Breast epithelium (tissue), 4 donors: ENCODE results near the gene F11. TPM values are rescaled to one million over a fixed set of nuclear protein-coding genes. Genes with fewer than 3 reads are reported as not detected.
"Not testable (repeated sequence)": the region's sequence is repeated elsewhere in the genome, so short reads cannot be mapped to it uniquely, and the experiment has no call there.

Experiments used
- DNase-seq, 2 donors: peaks; one replicate each; pipeline ENCODE4 v3.0.0-alpha.2; 2019; ENCODE audit warnings: low spot score in 2 of 2
- H3K27ac ChIP-seq, 2 donors: fragments of 200-600 bp; sonication (generic) in 1 of 2; one replicate each; pipeline ENCODE4 v1.5.1; 2016 to 2019; ENCODE audit warnings: mild to moderate bottlenecking in 1 of 2
- H3K27me3 ChIP-seq, 2 donors: fragments of 200-600 bp; sonication (generic) in 1 of 2; one replicate each; pipeline versions ENCODE4 v1.5.1 to v1.6.0; 2017 to 2019; ENCODE audit warnings: control low read depth in 1 of 2, mild to moderate bottlenecking in 1 of 2
- H3K36me3 ChIP-seq: fragments of 200-600 bp; one replicate; pipeline ENCODE4 v1.5.1; 2019
- H3K4me1 ChIP-seq, 2 donors: fragments of 200-600 bp; sonication (generic); one replicate each; pipeline ENCODE4 v1.5.1; 2016 to 2019; ENCODE audit warnings: control low read depth in 1 of 2
- H3K4me3 ChIP-seq, 3 donors: fragments of 200-600 bp; sonication (generic); 1 replicate in 2 of 3; 2 replicates in 1 of 3; pipeline ENCODE4 v1.5.1; 2016 to 2019; ENCODE audit warnings: mild to moderate bottlenecking in 3 of 3, moderate library complexity in 2 of 3
- H3K9me3 ChIP-seq, 2 donors: fragments of 200-600 bp; sonication (generic) in 1 of 2; one replicate each; pipeline ENCODE4 v1.5.1; 2016 to 2019; ENCODE audit warnings: control low read depth in 1 of 2
- CTCF ChIP-seq, 3 donors: fragments of 450-650 bp; IDR thresholded peaks; one replicate each; pipeline ENCODE4 v1.5.1; 2016 to 2017; ENCODE audit warnings: antibody characterized with exemption in 3 of 3, mild to moderate bottlenecking in 3 of 3, moderate library complexity in 3 of 3
- POLR2A ChIP-seq: fragments of 450-650 bp; IDR thresholded peaks from one replicate; pipeline ENCODE4 v1.6.1; 2016; ENCODE audit warnings: antibody characterized with exemption, mild to moderate bottlenecking, moderate library complexity
- POLR2AphosphoS5 ChIP-seq, 3 donors: sonication (generic); formaldehyde crosslinking; IDR thresholded peaks; one replicate each; pipeline ENCODE4 v1.6.1; 2017; ENCODE audit warnings: antibody characterized with exemption in 3 of 3
- intact Hi-C: fragments of 100-400 bp; cut with DNase I; formaldehyde crosslinking; loops from one replicate; pipeline ENCODE4 v1.15.1; 2023; ENCODE audit warnings: low total_unique reads
- total RNA-seq, 3 donors: library from RNA; depleted of rRNA; stranded (reverse); fragments of >200 nt; gene quantifications; one replicate each; pipeline ENCODE4 v1.1.0, GENCODE V29; 2016

The F11 gene
- total RNA-seq, 3 donors from 2014 or later = not detected

DNA sequence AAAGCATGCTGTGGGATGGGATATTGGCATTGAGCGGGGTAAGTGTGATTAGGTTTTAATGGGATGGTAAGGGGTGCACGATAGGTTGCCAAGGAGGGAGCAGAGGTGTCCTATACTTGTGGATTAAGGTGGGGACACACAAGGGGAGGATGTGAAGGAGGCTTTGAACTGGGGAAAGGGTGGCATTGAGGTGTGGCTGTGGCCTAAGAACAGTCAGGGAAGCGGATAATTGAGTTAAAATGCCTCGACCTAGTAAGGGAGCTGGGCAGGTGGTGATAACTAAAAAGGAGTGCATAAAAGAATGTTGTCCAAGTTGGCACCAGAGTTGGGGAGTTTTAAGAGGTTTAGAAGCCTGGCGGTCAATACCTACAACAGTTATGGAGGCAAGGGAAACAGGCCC, 21.2 kb upstream of the F11 start:
- no peaks in the 10 kb centered on the region for H3K36me3 ChIP-seq
- intact Hi-C loops = no loop called here
- H3K4me1 ChIP-seq = no peaks in the 10 kb centered on the region
- TF ChIP-seq POLR2AphosphoS5 (IDR thresholded peaks at IDR 0.05) = no peak
- TF ChIP-seq CTCF (IDR thresholded peaks at IDR 0.05) = no peak
- TF ChIP-seq POLR2A = no peak
- H3K27ac ChIP-seq = no peak overlapping the region
- H3K27me3 ChIP-seq = no peaks in the 10 kb centered on the region
- H3K9me3 ChIP-seq = no peaks in the 10 kb centered on the region
- H3K4me3 ChIP-seq = no peak overlapping the region
- DNase-seq = no peak

DNA sequence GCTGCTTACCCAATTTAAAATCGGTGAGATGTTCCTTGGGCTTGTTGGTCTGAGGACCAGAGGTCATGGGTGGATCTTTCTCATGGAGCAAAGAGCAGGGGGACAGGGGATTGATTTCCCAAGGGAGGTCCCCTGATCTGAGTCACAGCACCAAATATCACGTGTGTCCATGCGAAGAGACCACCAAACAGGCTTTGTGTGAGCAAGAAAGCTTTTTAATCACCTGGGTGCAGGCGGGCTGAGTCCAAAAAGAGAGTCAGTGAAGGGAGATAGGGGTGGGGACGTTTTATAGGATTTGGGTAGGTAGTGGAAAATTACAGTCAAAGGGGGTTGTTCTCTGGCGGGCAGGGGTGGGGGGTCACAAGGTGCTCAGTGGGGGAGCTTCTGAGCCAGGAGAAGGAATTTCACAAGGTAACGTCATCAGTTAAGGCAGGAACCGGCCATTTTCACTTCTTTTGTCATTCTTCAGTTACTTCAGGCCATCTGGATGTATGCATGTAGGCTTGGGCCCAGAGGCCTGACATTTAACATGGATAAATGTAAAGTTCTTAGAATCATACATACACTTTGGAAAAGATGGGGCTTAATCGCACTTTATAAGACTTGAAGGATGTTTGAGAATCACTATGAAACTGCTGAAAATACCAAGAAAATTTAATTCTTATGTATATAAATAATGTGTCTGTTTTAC, 18.8 kb upstream of the F11 start:
- intact Hi-C loops, H3K4me3 ChIP-seq, DNase-seq, H3K4me1 ChIP-seq, H3K27ac ChIP-seq, H3K9me3 ChIP-seq, H3K36me3 ChIP-seq, H3K27me3 ChIP-seq: not testable (repeated sequence)

GRCh38 chr4:186248643-186249042, 17.3 kb upstream of the F11 start:
- Histone ChIP-seq H3K9me3 (no peaks in the 10 kb centered on the region), H3K27me3 (no peaks in the 10 kb centered on the region), H3K27ac (no peak overlapping the region), H3K36me3 (no peaks in the 10 kb centered on the region), H3K4me3 (no peak overlapping the region), H3K4me1 (no peaks in the 10 kb centered on the region)
- no peak for DNase-seq
- intact Hi-C loops = no loop called here
- TF ChIP-seq POLR2A = no peak
- TF ChIP-seq POLR2AphosphoS5 (IDR thresholded peaks at IDR 0.05) = no peak
- TF ChIP-seq CTCF (IDR thresholded peaks at IDR 0.05) = no peak

DNA sequence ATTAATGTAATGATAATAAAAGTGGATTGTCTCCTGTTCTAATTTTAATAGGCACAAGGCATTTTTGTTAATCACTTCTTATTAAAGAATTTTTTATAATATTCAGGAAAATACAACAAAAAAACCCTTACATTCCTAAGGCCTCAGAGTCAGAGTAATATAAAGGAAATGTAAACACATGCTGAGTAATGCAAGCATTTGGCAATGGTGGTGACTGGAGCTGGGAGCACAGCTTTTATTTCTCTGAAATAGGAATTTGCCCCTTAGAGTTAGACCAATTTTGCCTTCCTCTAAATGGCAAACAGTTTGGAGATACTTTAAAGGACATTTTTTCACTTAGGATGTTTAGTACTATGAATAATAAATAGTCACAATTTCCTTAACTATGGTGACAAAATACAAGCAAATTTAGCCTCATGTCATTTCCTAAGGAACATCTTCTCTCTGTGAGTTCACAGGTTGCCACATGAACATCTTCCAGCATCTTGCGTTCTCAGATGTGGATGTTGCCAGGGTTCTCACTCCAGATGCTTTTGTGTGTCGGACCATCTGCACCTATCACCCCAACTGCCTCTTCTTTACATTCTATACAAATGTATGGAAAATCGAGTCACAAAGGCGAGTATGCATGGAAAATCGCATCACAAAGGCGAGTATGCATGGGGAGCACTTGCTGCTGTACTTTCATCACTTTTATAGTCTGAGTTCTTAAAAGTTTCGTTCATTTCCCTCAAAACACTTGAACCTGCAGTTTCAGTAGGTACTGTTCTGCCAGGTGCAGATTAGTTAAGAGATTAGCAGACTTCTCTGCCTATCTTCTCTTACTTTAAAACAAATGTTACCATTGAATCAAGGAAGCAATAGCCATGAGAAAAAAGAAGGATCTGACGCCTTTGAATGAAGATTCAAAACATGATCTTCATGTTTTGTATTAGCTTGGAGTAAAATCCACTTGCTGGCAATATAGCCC, 15.9 kb upstream of the F11 start:
- no peaks in the 10 kb centered on the region for H3K27me3 ChIP-seq
- no peaks in the 10 kb centered on the region for H3K9me3 ChIP-seq
- no peaks in the 10 kb centered on the region for H3K36me3 ChIP-seq
- no peak overlapping the region for H3K4me3 ChIP-seq
- no peak for DNase-seq
- H3K27ac ChIP-seq = no peak overlapping the region
- no peaks in the 10 kb centered on the region for H3K4me1 ChIP-seq
- intact Hi-C loops = no loop called here
- TF ChIP-seq CTCF (IDR thresholded peaks at IDR 0.05) (no peak), POLR2A (no peak), POLR2AphosphoS5 (IDR thresholded peaks at IDR 0.05) (no peak)

DNA sequence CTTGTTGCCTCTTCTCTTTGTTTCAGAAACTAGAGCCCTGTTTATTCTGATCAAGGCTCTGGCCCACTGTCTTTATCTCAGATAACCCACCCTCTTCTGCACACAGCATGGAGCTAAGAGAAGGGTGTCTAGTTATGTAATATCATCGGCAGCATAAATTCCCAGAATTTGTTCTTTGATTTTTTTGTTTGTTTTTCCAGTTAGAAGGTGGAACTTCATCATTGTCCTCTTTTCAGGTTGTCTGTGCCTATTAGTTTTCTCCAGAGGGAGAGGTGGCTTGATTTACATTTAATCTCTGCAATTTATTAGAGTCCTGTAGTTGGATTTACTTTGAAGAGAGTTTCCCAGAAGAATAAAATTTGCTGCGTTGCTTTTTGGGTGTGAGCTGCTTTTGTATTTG, 15.2 kb upstream of the F11 start:
- Histone ChIP-seq H3K27me3 (no peaks in the 10 kb centered on the region), H3K4me3 (no peak overlapping the region), H3K27ac (no peak overlapping the region), H3K4me1 (no peaks in the 10 kb centered on the region), H3K36me3 (no peaks in the 10 kb centered on the region), H3K9me3 (no peaks in the 10 kb centered on the region)
- no peak for TF ChIP-seq POLR2AphosphoS5 (IDR thresholded peaks at IDR 0.05)
- TF ChIP-seq CTCF (IDR thresholded peaks at IDR 0.05) = no peak
- TF ChIP-seq POLR2A = no peak
- no peak for DNase-seq
- intact Hi-C loops = no loop called here
